GM18907 (cell line): Measurements from ENCODE around the gene CTPS1.

Experiments
- ATAC-seq: cut with Tn5 transposase; IDR thresholded peaks from one replicate; pipeline ENCODE4 v1.9.1; 2021; ENCODE audit warnings: mild to moderate bottlenecking, moderate library complexity; ENCODE audit not compliant: unreplicated experiment

Gene CTPS1

GRCh38 chr1:41022424-41022823 lies 42.9 kb downstream of the CTPS1 start:
- no peak for ATAC-seq

GRCh38 chr1:41023279-41023990 lies 43.9 kb downstream of the CTPS1 start:
- ATAC-seq = no peak

- ATAC-seq = no peak
Measured at GRCh38 chr1:41024953-41025352, 45.5 kb downstream of the CTPS1 start.

GRCh38 chr1:41025979-41026819 lies 46.7 kb downstream of the CTPS1 start:
- no peak for ATAC-seq

GRCh38 chr1:41028034-41028642 lies 48.6 kb downstream of the CTPS1 start:
- ATAC-seq = no peak

- ATAC-seq = no peak
Measured at GRCh38 chr1:41030872-41031616, 51.5 kb downstream of the CTPS1 start.

- no peak for ATAC-seq
Measured at GRCh38 chr1:41032147-41032546, 52.7 kb downstream of the CTPS1 start.

- no peak for ATAC-seq
Measured at GRCh38 chr1:41033272-41033671, 53.8 kb downstream of the CTPS1 start.

GRCh38 chr1:41037116-41037903 lies 57.8 kb downstream of the CTPS1 start:
- no peak for ATAC-seq

- ATAC-seq = no peak
Measured at GRCh38 chr1:41038110-41038509, 58.6 kb downstream of the CTPS1 start.

- no peak for ATAC-seq
Measured at GRCh38 chr1:41041614-41042270, 62.2 kb downstream of the CTPS1 start.

GRCh38 chr1:41044187-41044586 lies 64.7 kb downstream of the CTPS1 start:
- ATAC-seq = no peak

- no peak for ATAC-seq
Measured at GRCh38 chr1:41045740-41046139, 66.2 kb downstream of the CTPS1 start.

- ATAC-seq = no peak
Measured at GRCh38 chr1:41046347-41046775, 66.9 kb downstream of the CTPS1 start.

- ATAC-seq = no peak
Measured at GRCh38 chr1:41048540-41048939, 69.0 kb downstream of the CTPS1 start.

- no peak for ATAC-seq
Measured at GRCh38 chr1:41051022-41051421, 71.5 kb downstream of the CTPS1 start.

- no peak for ATAC-seq
Measured at GRCh38 chr1:41053316-41053715, 73.8 kb downstream of the CTPS1 start.

- ATAC-seq = no peak
Measured at GRCh38 chr1:41056907-41057306, 77.4 kb downstream of the CTPS1 start.
